Osteoblast (primary cell): Measurements from ENCODE around the gene SPRR3. TPM values are rescaled to one million over a fixed set of nuclear protein-coding genes. Genes with fewer than 3 reads are reported as not detected.

ENCODE experiments used
- DNase-seq: peaks from one replicate; pipeline ENCODE4 v3.0.0; 2011; ENCODE audit warnings: low spot score, mixed read lengths; ENCODE audit not compliant: insufficient read length; ENCODE audit errors: missing footprints
- H2AFZ ChIP-seq: 2 replicates; pipeline ENCODE4 v1.6.0; 2011; ENCODE audit warnings: mild to moderate bottlenecking, low read length
- H3K27ac ChIP-seq: 2 replicates; pipeline ENCODE4 v1.5.1; 2011; ENCODE audit warnings: mild to moderate bottlenecking, low read depth, low read length, moderate library complexity
- H3K27me3 ChIP-seq: 2 replicates; pipeline ENCODE4 v1.6.0; 2012; ENCODE audit warnings: mild to moderate bottlenecking, control low read depth, inconsistent platforms, low read length, moderate library complexity; ENCODE audit not compliant: insufficient read depth
- H3K36me3 ChIP-seq: 2 replicates; pipeline ENCODE4 v1.5.1; 2011; ENCODE audit warnings: mild to moderate bottlenecking, low read length, control low read depth, moderate library complexity; ENCODE audit not compliant: insufficient read depth
- H3K4me1 ChIP-seq: 2 replicates; pipeline ENCODE4 v1.5.1; 2011; ENCODE audit warnings: mild to moderate bottlenecking, low read length, control low read depth, moderate library complexity; ENCODE audit not compliant: insufficient read depth
- H3K4me2 ChIP-seq: 2 replicates; pipeline ENCODE4 v1.6.0; 2011; ENCODE audit warnings: mild to moderate bottlenecking, low read length; ENCODE audit not compliant: insufficient read depth
- H3K4me3 ChIP-seq: fragments of 200-600 bp; sonication (generic); 3 replicates; pipeline ENCODE4 v1.5.1; 2012; ENCODE audit warnings: mild to moderate bottlenecking, low read length, inconsistent platforms; ENCODE audit not compliant: insufficient read depth
- H3K79me2 ChIP-seq: 2 replicates; pipeline ENCODE4 v1.6.0; 2012; ENCODE audit warnings: mild to moderate bottlenecking, low read length, control low read depth, inconsistent platforms; ENCODE audit not compliant: insufficient read depth
- H3K9me3 ChIP-seq: 2 replicates; pipeline ENCODE4 v1.5.1; 2011; ENCODE audit warnings: low read depth, low read length, control low read depth
- H4K20me1 ChIP-seq: 2 replicates; pipeline ENCODE4 v1.6.0; 2012; ENCODE audit warnings: mild to moderate bottlenecking, low read length, control low read depth; ENCODE audit not compliant: insufficient read depth
- CTCF ChIP-seq: IDR thresholded peaks from 2 replicates; pipeline ENCODE4 v1.5.1; 2011; ENCODE audit warnings: mild to moderate bottlenecking, low read depth, low read length, moderate library complexity; ENCODE audit errors: extremely low read depth
- total RNA-seq: library from RNA; depleted of rRNA; stranded (reverse); fragments of >200 nt; gene quantifications from 2 replicates; pipeline ENCODE4 v1.2.3, GENCODE V29; 2012

Gene SPRR3
- total RNA-seq, 1 donor = not detected

GRCh38 chr1:152968248-152968647 lies 33.3 kb upstream of the SPRR3 start:
- no peak for TF ChIP-seq CTCF
- no peaks in the 10 kb centered on the region for H3K36me3 ChIP-seq

GRCh38 chr1:152969036-152969435 lies 32.5 kb upstream of the SPRR3 start:
- H4K20me1 ChIP-seq = no peaks in the 10 kb centered on the region
- no peak for TF ChIP-seq CTCF
- H3K9me3 ChIP-seq = no peaks in the 10 kb centered on the region
- no peak overlapping the region for H3K27ac ChIP-seq
- no peak overlapping the region for H2AFZ ChIP-seq
- H3K79me2 ChIP-seq = no peaks in the 10 kb centered on the region
- H3K36me3 ChIP-seq = no peaks in the 10 kb centered on the region
- no peaks in the 10 kb centered on the region for H3K27me3 ChIP-seq
- H3K4me2 ChIP-seq = no peak overlapping the region
- no peak for DNase-seq
- H3K4me3 ChIP-seq = no peak overlapping the region
- no peaks in the 10 kb centered on the region for H3K4me1 ChIP-seq

More at GRCh38 chr1:152968248-152968647, 33.3 kb upstream of the SPRR3 start:
- Histone ChIP-seq H3K4me1 (no peaks in the 10 kb centered on the region), H2AFZ (no peak overlapping the region), H3K79me2 (no peaks in the 10 kb centered on the region), H3K27me3 (no peaks in the 10 kb centered on the region), H3K27ac (no peak overlapping the region), H3K4me3 (no peak overlapping the region), H3K4me2 (no peak overlapping the region), H3K9me3 (no peaks in the 10 kb centered on the region), H4K20me1 (no peaks in the 10 kb centered on the region)
- no peak for DNase-seq

GRCh38 chr1:152970495-152970894 lies 31.1 kb upstream of the SPRR3 start, which contains the start of gene SPRR4:
Gene SPRR4, plus strand, starts transcription at chr1:152970648. Its CDS starts 1,243 bp downstream, at chr1:152971891.
- TF ChIP-seq CTCF = no peak
- no peaks in the 10 kb centered on the region for H3K27me3 ChIP-seq
- H3K4me2 ChIP-seq = no peak within 1 kb of the TSS
- no peaks in the 10 kb centered on the region for H3K9me3 ChIP-seq
- no peaks in the 10 kb centered on the region for H3K4me1 ChIP-seq
- H4K20me1 ChIP-seq = no peaks in the 10 kb centered on the region
- H2AFZ ChIP-seq = no peak within 1 kb of the TSS
- DNase-seq = no peak
- no peak within 1 kb of the TSS for H3K27ac ChIP-seq
- H3K4me3 ChIP-seq = no peak within 1 kb of the TSS
- no peaks in the 10 kb centered on the region for H3K79me2 ChIP-seq
- H3K36me3 ChIP-seq = no peaks in the 10 kb centered on the region

- Histone ChIP-seq H3K4me3 (no peak overlapping the region), H3K27me3 (no peaks in the 10 kb centered on the region), H3K36me3 (no peaks in the 10 kb centered on the region), H3K9me3 (no peaks in the 10 kb centered on the region), H2AFZ (no peak overlapping the region), H3K79me2 (no peaks in the 10 kb centered on the region), H3K4me2 (no peak overlapping the region), H4K20me1 (no peaks in the 10 kb centered on the region), H3K4me1 (no peaks in the 10 kb centered on the region), H3K27ac (no peak overlapping the region)
- DNase-seq = no peak
- TF ChIP-seq CTCF = no peak
Measured at GRCh38 chr1:152972196-152972886, 29.2 kb upstream of the SPRR3 start.
